HepG2 (cell line): ENCODE measurements around the gene KIF22. TPM values are rescaled to one million over a fixed set of nuclear protein-coding genes. Genes with fewer than 3 reads are reported as not detected.

ENCODE experiments used
- ATAC-seq: fragments of 200-7000 bp; cut with Tn5 transposase; 3 replicates; pipeline ENCODE4 v1.9.1; 2020; ENCODE audit warnings: mild to moderate bottlenecking, moderate library complexity
- BruUV-seq: library from RNA; stranded (reverse); fragments of 400-500 nt; replicated peaks from 2 replicates; lab custom pipeline; 2021; lab: Mats Ljungman, UMichigan
- CTCF ChIA-PET: fragments of 300-600 bp; formaldehyde crosslinking; extraction: SDS; loops from one replicate; lab custom pipeline; 2021; ENCODE audit warnings: low total read pairs, inconsistent platforms, low intra/inter-chr PET ratio; lab: Yijun Ruan, JAX
- POLR2A ChIA-PET: fragments of 350-600 bp; sonication (Branson Sonifier 250); formaldehyde crosslinking; loops from one replicate; lab custom pipeline; 2020; ENCODE audit warnings: antibody characterized with exemption, inconsistent platforms; lab: Yijun Ruan, JAX
- DNase-seq: peaks from one replicate; pipeline ENCODE4 v3.0.0-alpha.2; 2015; ENCODE audit warnings: low spot score
- FAIRE-seq: peaks from 3 replicates; lab custom pipeline; 2011; peaks lifted over from hg19 to GRCh38; lab: Jason Lieb, UNC
- H2AFZ ChIP-seq: one replicate; pipeline ENCODE4 v1.6.1; 2011; ENCODE audit warnings: low read length, inconsistent platforms
- H3K27ac ChIP-seq: fragments of 300-600 bp; 3 replicates; pipeline ENCODE4 v1.8.0; 2011; ENCODE audit warnings: mixed run types, mild to moderate bottlenecking, mixed read lengths, low read length, inconsistent platforms; ENCODE audit not compliant: insufficient read depth; ENCODE audit errors: extremely low read length
- H3K27me3 ChIP-seq, 2 experiments: fragments of 200-600 bp in 1 of 2; 2 replicates in 1 of 2; 3 replicates in 1 of 2; pipeline versions ENCODE4 v1.6.0 to v1.8.0; 2011; ENCODE audit warnings: low read length in 2 of 2, mild to moderate bottlenecking in 2 of 2, moderate library complexity in 2 of 2, inconsistent platforms in 1 of 2; ENCODE audit not compliant: insufficient read depth in 2 of 2, control insufficient read depth in 1 of 2
- H3K36me3 ChIP-seq, 2 experiments: fragments of 200-600 bp in 1 of 2; replicated peaks in 1 of 2; 2 replicates in 1 of 2; 3 replicates in 1 of 2; pipeline versions ENCODE4 v1.5.1 to v1.8.0; 2011; ENCODE audit warnings: low read length in 2 of 2, inconsistent platforms in 1 of 2; ENCODE audit not compliant: insufficient read depth in 2 of 2, control insufficient read depth in 1 of 2
- H3K4me1 ChIP-seq: 2 replicates; pipeline ENCODE4 v1.5.1; 2012; ENCODE audit warnings: low read length, inconsistent platforms; ENCODE audit not compliant: insufficient read depth
- H3K4me2 ChIP-seq: 2 replicates; pipeline ENCODE4 v1.6.0; 2011; ENCODE audit warnings: low read depth, low read length, inconsistent platforms
- H3K4me3 ChIP-seq, 3 experiments: fragments of 200-600 bp in 1 of 3; sonication (generic), shearing (Covaris generic) in 1 of 3; replicated peaks in 1 of 3; 2 replicates each; pipeline ENCODE4 v1.5.1; 2011 to 2016; ENCODE audit warnings: low read length in 3 of 3, inconsistent platforms in 2 of 3, low read depth in 2 of 3, mild to moderate bottlenecking in 2 of 3, control low read depth in 1 of 3, mixed read lengths in 1 of 3; ENCODE audit not compliant: insufficient read depth in 1 of 3
- H3K79me2 ChIP-seq: one replicate; pipeline ENCODE4 v1.6.1; 2011; ENCODE audit warnings: low read length, inconsistent platforms; ENCODE audit not compliant: insufficient read depth
- H3K9ac ChIP-seq: 2 replicates; pipeline ENCODE4 v1.6.0; 2011; ENCODE audit warnings: mild to moderate bottlenecking, low read depth, low read length, inconsistent platforms; ENCODE audit not compliant: insufficient read depth
- H3K9me3 ChIP-seq: 2 replicates; pipeline ENCODE4 v1.5.1; 2012; ENCODE audit warnings: mild to moderate bottlenecking, low read length
- H4K20me1 ChIP-seq: 2 replicates; pipeline ENCODE4 v1.6.0; 2011; ENCODE audit warnings: inconsistent platforms, mild to moderate bottlenecking, low read length, moderate library complexity; ENCODE audit not compliant: insufficient read depth
- E2F2 ChIP-seq: sonication (generic); formaldehyde crosslinking; IDR thresholded peaks from 2 replicates; pipeline ENCODE4 v1.4.0; 2020; ENCODE audit warnings: missing genetic modification reagents, borderline replicate concordance
- EEA1 ChIP-seq: sonication (generic); formaldehyde crosslinking; IDR thresholded peaks from 2 replicates; pipeline ENCODE4 v1.5.1; 2020; ENCODE audit warnings: mild to moderate bottlenecking, missing genetic modification reagents, borderline replicate concordance
- NCOA5 ChIP-seq: sonication (generic); formaldehyde crosslinking; IDR thresholded peaks from 2 replicates; pipeline ENCODE4 v1.4.0; 2020; ENCODE audit warnings: missing genetic modification reagents
- NFYB ChIP-seq: sonication (generic); formaldehyde crosslinking; IDR thresholded peaks from 2 replicates; pipeline ENCODE4 v1.4.0; 2020; ENCODE audit warnings: missing genetic modification reagents
- PCBP1 ChIP-seq: fragments of 200-400 bp; formaldehyde crosslinking; IDR thresholded peaks from 2 replicates; pipeline ENCODE4 v1.6.1; 2017; ENCODE audit warnings: mild to moderate bottlenecking, low read depth, low read length, borderline replicate concordance
- SSRP1 ChIP-seq: IDR thresholded peaks from 2 replicates; pipeline ENCODE4 v1.6.1; 2016; ENCODE audit warnings: control low read depth
- SUZ12 ChIP-seq: fragments of 150-350 bp; IDR thresholded peaks from 2 replicates; pipeline ENCODE4 v1.6.1; 2014; ENCODE audit warnings: low read depth, low read length
- ZNF264 ChIP-seq: sonication (generic); formaldehyde crosslinking; IDR thresholded peaks from 2 replicates; pipeline ENCODE4 v1.4.0; 2020; ENCODE audit warnings: missing genetic modification reagents
- ZNF292 ChIP-seq: sonication (generic); formaldehyde crosslinking; IDR thresholded peaks from 2 replicates; pipeline ENCODE4 v1.8.1; 2022; ENCODE audit warnings: mild to moderate bottlenecking, low read depth, missing genetic modification reagents, borderline replicate concordance
- ZNF30 ChIP-seq: sonication (generic); formaldehyde crosslinking; IDR thresholded peaks from 2 replicates; pipeline ENCODE4 v1.5.0; 2020; ENCODE audit warnings: mild to moderate bottlenecking, missing genetic modification reagents
- ZNF446 ChIP-seq: sonication (generic); formaldehyde crosslinking; IDR thresholded peaks from 2 replicates; pipeline ENCODE4 v1.5.0; 2020; ENCODE audit warnings: mild to moderate bottlenecking, missing genetic modification reagents
- ZZZ3 ChIP-seq: sonication (generic); formaldehyde crosslinking; IDR thresholded peaks from 2 replicates; pipeline ENCODE4 v1.4.0; 2020; ENCODE audit warnings: missing genetic modification reagents, mild to moderate bottlenecking, borderline replicate concordance
- WGBS: methylation state at CpG from one replicate; pipeline ENCODE4 v1.1.6; 2017; ENCODE audit warnings: low lambda C conversion rate; 5-methylcytosine and 5-hydroxymethylcytosine counted together
- in situ Hi-C: cut with HindIII; loops from 2 replicates; pipeline ENCODE4 v1.10.0; 2017; ENCODE audit warnings: low pct_unique_long_range_greater_than_20kb; ENCODE audit not compliant: extremely low pct_ligation_motif_present
- intact Hi-C: fragments of 100-400 bp; cut with micrococcal nuclease; formaldehyde crosslinking; loops from one replicate; pipeline ENCODE4 v1.10.0; 2022; ENCODE audit not compliant: unreplicated experiment
- polyA plus RNA-seq, 8 experiments: library from polyadenylated mRNA; depleted of rRNA in 3 of 8; stranded (reverse) in 7 of 8; unstranded in 1 of 8; fragments of >200 nt; fragmentation: Illumina TruSeq in 4 of 8; extraction: Trizol in 4 of 8; gene quantifications; 2 replicates each; pipeline versions ENCODE4 v1.2.1 to v1.2.3, GENCODE V29; 2011 to 2016; ENCODE audit warnings: low read depth in 4 of 8, missing spikeins in 1 of 8, mixed read lengths in 1 of 8; ENCODE audit not compliant: insufficient read depth in 1 of 8
- total RNA-seq, 5 experiments: library from RNA; depleted of rRNA; stranded (reverse); fragments of >200 nt; fragmentation: Illumina TruSeq; extraction: Trizol; gene quantifications; 2 replicates each; pipeline ENCODE4 v1.2.3, GENCODE V29; 2016; ENCODE audit warnings: low read depth in 1 of 5
- TF ChIP-seq, protein P1 (sequence below): sonication (generic); formaldehyde crosslinking; IDR thresholded peaks from 2 replicates; pipeline ENCODE4 v1.8.0; 2022; ENCODE audit warnings: missing genetic modification reagents, mild to moderate bottlenecking, borderline replicate concordance
- TF ChIP-seq, protein P2 (sequence below): sonication (generic); formaldehyde crosslinking; IDR thresholded peaks from 2 replicates; pipeline ENCODE4 v1.4.0; 2020; ENCODE audit warnings: mild to moderate bottlenecking, missing genetic modification reagents
- TF ChIP-seq, protein P3 (sequence below): sonication (generic); formaldehyde crosslinking; IDR thresholded peaks from 2 replicates; pipeline ENCODE4 v1.5.0; 2020; ENCODE audit warnings: missing genetic modification reagents
- TF ChIP-seq, protein P4 (sequence below): sonication (generic); formaldehyde crosslinking; IDR thresholded peaks from 2 replicates; pipeline ENCODE4 v1.5.0; 2020; ENCODE audit warnings: mild to moderate bottlenecking, missing genetic modification reagents

The KIF22 gene
- total and polyA plus RNA-seq, 2 of the 13 experiments (the other 11 are each of a cell fraction or from before 2014, with no cell fraction given) = 95.8 to 118 TPM

DNA sequence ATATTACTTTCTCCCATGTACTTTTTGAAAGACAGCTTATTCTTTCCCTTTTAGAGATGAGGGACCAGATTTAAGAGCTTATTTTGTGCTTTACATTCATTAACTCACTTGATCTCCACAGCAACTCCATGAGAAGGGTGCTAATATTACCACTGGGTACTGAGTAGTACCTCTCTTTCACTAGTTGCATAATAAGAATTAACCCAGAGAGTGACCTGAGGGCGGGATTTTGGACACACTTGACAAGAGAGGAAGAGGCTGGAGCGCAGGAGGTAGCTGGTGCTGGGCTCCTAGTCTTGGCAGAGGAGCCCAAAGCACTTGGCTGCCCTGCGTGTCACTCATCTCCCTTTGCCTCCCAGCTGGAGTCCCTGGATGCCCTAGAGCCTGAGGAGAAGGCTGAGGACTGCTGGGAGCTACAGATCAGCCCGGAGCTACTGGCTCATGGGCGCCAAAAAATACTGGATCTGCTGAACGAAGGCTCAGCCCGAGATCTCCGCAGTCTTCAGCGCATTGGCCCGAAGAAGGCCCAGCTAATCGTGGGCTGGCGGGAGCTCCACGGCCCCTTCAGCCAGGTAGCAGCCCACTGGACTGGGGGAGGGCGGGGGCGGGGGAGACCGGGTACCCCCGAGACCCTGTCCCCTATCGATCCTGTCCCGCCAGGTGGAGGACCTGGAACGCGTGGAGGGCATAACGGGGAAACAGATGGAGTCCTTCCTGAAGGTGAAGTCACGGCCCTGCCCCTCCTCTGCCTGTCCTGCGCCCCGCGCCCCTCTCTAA, 14.1 kb downstream of the KIF22 start:
- Histone ChIP-seq H3K4me3 (peak overlapping the region; percentile 59 to 85 (median 77)), H3K4me1 (peaks cover 41% of the 10 kb centered on the region), H3K27me3 (no peaks in the 10 kb centered on the region), H3K79me2 (peaks cover 22% of the 10 kb centered on the region), H3K9me3 (no peaks in the 10 kb centered on the region), H3K9ac (peak overlapping the region; percentile 88), H4K20me1 (peaks cover 14% of the 10 kb centered on the region; the same call in 1 of the 2 replicates), H3K36me3 (peaks cover 19 to 53% of the 10 kb centered on the region in 2 experiments), H2AFZ (no peak overlapping the region), H3K4me2 (peak overlapping the region; percentile 95), H3K27ac (peak overlapping the region; percentile 88)
- 35% methylated on average over 9 of the region's 26 CpGs for WGBS
- intact Hi-C loops = loop anchor here (1.0 kb wide), 1 partner anchor 14 kb away; the partner anchor contains the start of gene KIF22
- ChIA-PET CTCF (no interaction called here), POLR2A (interaction anchor here (0.7 to 3.8 kb wide), 19 partner anchors 9 to 334 kb away, joined by 3 to 37 read pairs (median 4); partner anchors contain the start of genes ASPHD1, KIF22, MVP and PAGR1)
- FAIRE-seq = no peak
- in situ Hi-C loops = loop anchor here (25.0 kb wide), 1 partner anchor 858 kb away; the partner anchor contains the start of genes FBRS and PRR14
- no peak for DNase-seq
- TSS peak; percentile 90 for BruUV-seq
- peak; percentile 1; the same call in 2 of the 3 replicates for ATAC-seq
- TF ChIP-seq, protein P1, sequence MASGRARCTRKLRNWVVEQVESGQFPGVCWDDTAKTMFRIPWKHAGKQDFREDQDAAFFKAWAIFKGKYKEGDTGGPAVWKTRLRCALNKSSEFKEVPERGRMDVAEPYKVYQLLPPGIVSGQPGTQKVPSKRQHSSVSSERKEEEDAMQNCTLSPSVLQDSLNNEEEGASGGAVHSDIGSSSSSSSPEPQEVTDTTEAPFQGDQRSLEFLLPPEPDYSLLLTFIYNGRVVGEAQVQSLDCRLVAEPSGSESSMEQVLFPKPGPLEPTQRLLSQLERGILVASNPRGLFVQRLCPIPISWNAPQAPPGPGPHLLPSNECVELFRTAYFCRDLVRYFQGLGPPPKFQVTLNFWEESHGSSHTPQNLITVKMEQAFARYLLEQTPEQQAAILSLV (CRISPR knock-in tag) = peak; percentile 30; the same call in 1 of the 2 replicates
- TF ChIP-seq, protein P2, sequence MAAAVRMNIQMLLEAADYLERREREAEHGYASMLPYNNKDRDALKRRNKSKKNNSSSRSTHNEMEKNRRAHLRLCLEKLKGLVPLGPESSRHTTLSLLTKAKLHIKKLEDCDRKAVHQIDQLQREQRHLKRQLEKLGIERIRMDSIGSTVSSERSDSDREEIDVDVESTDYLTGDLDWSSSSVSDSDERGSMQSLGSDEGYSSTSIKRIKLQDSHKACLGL (CRISPR knock-in tag) = no peak
- TF ChIP-seq, protein P3, sequence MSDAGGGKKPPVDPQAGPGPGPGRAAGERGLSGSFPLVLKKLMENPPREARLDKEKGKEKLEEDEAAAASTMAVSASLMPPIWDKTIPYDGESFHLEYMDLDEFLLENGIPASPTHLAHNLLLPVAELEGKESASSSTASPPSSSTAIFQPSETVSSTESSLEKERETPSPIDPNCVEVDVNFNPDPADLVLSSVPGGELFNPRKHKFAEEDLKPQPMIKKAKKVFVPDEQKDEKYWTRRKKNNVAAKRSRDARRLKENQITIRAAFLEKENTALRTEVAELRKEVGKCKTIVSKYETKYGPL (CRISPR knock-in tag) = peak; percentile 56; the same call in 1 of the 2 replicates
- TF ChIP-seq EEA1 (CRISPR knock-in tag) (peak; percentile 11; the same call in 1 of the 2 replicates), ZNF264 (CRISPR knock-in tag) (no peak), ZZZ3 (CRISPR knock-in tag) (0 out of 2 replicates have a peak, but pooled peaks have one; percentile 9), NFYB (CRISPR knock-in tag) (no peak), ZNF292 (CRISPR knock-in tag) (peak; percentile 15; the same call in 1 of the 2 replicates), PCBP1 (peak; percentile 67; the same call in 1 of the 2 replicates), NCOA5 (CRISPR knock-in tag) (no peak), ZNF30 (CRISPR knock-in tag) (0 out of 2 replicates have a peak, but pooled peaks have one; percentile 38), SUZ12 (no peak), ZNF446 (peak; percentile 82; the same call in 1 of the 2 replicates), E2F2 (CRISPR knock-in tag) (0 out of 2 replicates have a peak, but pooled peaks have one; percentile 62), SSRP1 (CRISPR knock-in tag) (0 out of 2 replicates have a peak, but pooled peaks have one; percentile 94)
- TF ChIP-seq, protein P4, sequence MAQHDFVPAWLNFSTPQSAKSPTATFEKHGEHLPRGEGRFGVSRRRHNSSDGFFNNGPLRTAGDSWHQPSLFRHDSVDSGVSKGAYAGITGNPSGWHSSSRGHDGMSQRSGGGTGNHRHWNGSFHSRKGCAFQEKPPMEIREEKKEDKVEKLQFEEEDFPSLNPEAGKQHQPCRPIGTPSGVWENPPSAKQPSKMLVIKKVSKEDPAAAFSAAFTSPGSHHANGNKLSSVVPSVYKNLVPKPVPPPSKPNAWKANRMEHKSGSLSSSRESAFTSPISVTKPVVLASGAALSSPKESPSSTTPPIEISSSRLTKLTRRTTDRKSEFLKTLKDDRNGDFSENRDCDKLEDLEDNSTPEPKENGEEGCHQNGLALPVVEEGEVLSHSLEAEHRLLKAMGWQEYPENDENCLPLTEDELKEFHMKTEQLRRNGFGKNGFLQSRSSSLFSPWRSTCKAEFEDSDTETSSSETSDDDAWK = no peak
